Activated T-cell treated with anti-CD3 and anti-CD28 coated beads, Interleukin-2, amount 50 U/mL, for 24 hours (primary cell): ENCODE measurements around the gene TCTN2.

ENCODE experiments used
- DNase-seq: peaks from one replicate; pipeline ENCODE4 v3.0.0-alpha.2; 2020
- H3K27ac Mint-ChIP-seq: 2 replicates; pipeline ENCODE4 v1.8.0; 2020; ENCODE audit warnings: mild to moderate bottlenecking, mixed read lengths
- H3K27me3 Mint-ChIP-seq: 2 replicates; pipeline ENCODE4 v1.8.0; 2020; ENCODE audit warnings: mixed read lengths
- H3K36me3 Mint-ChIP-seq: 2 replicates; pipeline ENCODE4 v1.8.0; 2020; ENCODE audit warnings: low read depth, mixed read lengths
- H3K4me1 Mint-ChIP-seq: 2 replicates; pipeline ENCODE4 v1.8.0; 2020; ENCODE audit warnings: low read depth, mixed read lengths
- H3K4me3 Mint-ChIP-seq: 2 replicates; pipeline ENCODE4 v1.8.0; 2020; ENCODE audit warnings: mild to moderate bottlenecking, moderate library complexity, mixed read lengths
- H3K9me3 Mint-ChIP-seq: 2 replicates; pipeline ENCODE4 v1.8.0; 2020; ENCODE audit warnings: mixed read lengths

Gene TCTN2

GRCh38 chr12:123667771-123668170 lies 3.1 kb upstream of the TCTN2 start:
- Mint-ChIP-seq H3K27me3 (no peaks in the 10 kb centered on the region), H3K9me3 (no peaks in the 10 kb centered on the region), H3K36me3 (peaks cover 21% of the 10 kb centered on the region), H3K4me1 (peaks cover 19% of the 10 kb centered on the region), H3K4me3 (no peak overlapping the region), H3K27ac (no peak overlapping the region)
- no peak for DNase-seq

- no peaks in the 10 kb centered on the region for H3K27me3 Mint-ChIP-seq
- peak overlapping the region; percentile 89 for H3K4me3 Mint-ChIP-seq
- H3K36me3 Mint-ChIP-seq: peaks cover 20% of the 10 kb centered on the region
- DNase-seq: no peak
- peaks cover 21% of the 10 kb centered on the region for H3K4me1 Mint-ChIP-seq
- no peaks in the 10 kb centered on the region for H3K9me3 Mint-ChIP-seq
- H3K27ac Mint-ChIP-seq: peak overlapping the region; percentile 86
Observed at GRCh38 chr12:123671876-123672275, 963 bp downstream of the TCTN2 start.

DNA sequence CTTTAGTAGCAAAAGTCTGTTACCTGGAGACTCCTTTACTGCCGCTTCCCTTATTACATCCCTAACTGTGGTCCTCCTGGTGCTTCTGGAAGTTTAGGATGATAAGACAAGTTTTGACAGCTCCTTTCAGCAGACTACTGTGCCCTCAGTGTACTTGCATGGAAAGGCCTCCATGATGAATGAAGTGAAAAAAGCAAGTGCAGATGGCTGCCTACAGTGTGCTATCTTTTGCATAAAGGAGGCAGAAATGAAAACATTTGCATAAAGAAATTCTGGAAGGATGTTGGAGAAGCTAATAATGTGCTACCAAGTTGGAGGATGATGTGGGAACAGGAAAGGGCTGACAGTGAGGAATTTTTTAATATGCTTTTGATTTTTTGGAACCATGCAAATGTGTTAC lies 4.5 kb downstream of the TCTN2 start:
- Mint-ChIP-seq H3K36me3 (peaks cover 26% of the 10 kb centered on the region), H3K27me3 (no peaks in the 10 kb centered on the region), H3K4me3 (no peak overlapping the region), H3K27ac (no peak overlapping the region), H3K4me1 (peaks cover 21% of the 10 kb centered on the region), H3K9me3 (no peaks in the 10 kb centered on the region)
- no peak for DNase-seq

- Mint-ChIP-seq H3K36me3 (peaks cover 34% of the 10 kb centered on the region), H3K27ac (no peak overlapping the region), H3K4me1 (peaks cover 12% of the 10 kb centered on the region), H3K9me3 (no peaks in the 10 kb centered on the region), H3K27me3 (no peaks in the 10 kb centered on the region), H3K4me3 (no peak overlapping the region)
- DNase-seq: no peak
Observed at GRCh38 chr12:123676616-123677320, 5.9 kb downstream of the TCTN2 start.

- no peak overlapping the region for H3K4me3 Mint-ChIP-seq
- peaks cover 4% of the 10 kb centered on the region for H3K4me1 Mint-ChIP-seq
- DNase-seq: no peak
- no peaks in the 10 kb centered on the region for H3K27me3 Mint-ChIP-seq
- no peak overlapping the region for H3K27ac Mint-ChIP-seq
- H3K36me3 Mint-ChIP-seq: peaks cover 35% of the 10 kb centered on the region
- no peaks in the 10 kb centered on the region for H3K9me3 Mint-ChIP-seq
Observed at GRCh38 chr12:123678981-123679380, 8.1 kb downstream of the TCTN2 start.

DNA sequence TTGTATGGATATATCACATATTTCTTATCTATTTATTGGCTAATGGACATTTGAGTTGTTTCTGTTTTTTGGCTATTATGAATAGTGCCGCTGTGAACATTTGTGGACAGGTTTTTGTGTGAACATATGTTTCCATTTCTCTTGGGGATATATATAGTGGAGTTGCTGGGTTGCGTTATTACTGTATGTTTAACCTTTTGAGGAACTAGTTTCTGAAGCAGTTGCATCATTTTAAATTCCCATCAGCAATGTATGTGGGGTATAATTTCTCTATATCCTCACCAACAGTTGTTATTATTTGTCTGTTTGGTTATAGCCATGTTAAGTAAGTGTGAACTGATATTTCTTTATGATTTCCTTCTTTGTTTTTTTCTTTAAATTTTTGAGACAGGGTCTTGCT lies 10.7 kb downstream of the TCTN2 start:
- H3K27ac Mint-ChIP-seq: no peak overlapping the region
- H3K4me1 Mint-ChIP-seq: peaks cover 4% of the 10 kb centered on the region

GRCh38 chr12:123683964-123684363 lies 13.1 kb downstream of the TCTN2 start:
- Mint-ChIP-seq H3K27ac (no peak overlapping the region), H3K36me3 (peaks cover 34% of the 10 kb centered on the region), H3K4me1 (peaks cover 4% of the 10 kb centered on the region), H3K9me3 (no peaks in the 10 kb centered on the region), H3K4me3 (no peak overlapping the region), H3K27me3 (no peaks in the 10 kb centered on the region)
- DNase-seq: no peak

More for the DNA sequence above, 10.7 kb downstream of the TCTN2 start:
- Mint-ChIP-seq H3K36me3 (peaks cover 28% of the 10 kb centered on the region), H3K4me3 (no peak overlapping the region), H3K9me3 (no peaks in the 10 kb centered on the region), H3K27me3 (no peaks in the 10 kb centered on the region)
- DNase-seq: no peak

GRCh38 chr12:123686636-123687190 lies 15.8 kb downstream of the TCTN2 start:
- Mint-ChIP-seq H3K27me3 (no peaks in the 10 kb centered on the region), H3K4me3 (no peak overlapping the region), H3K9me3 (no peaks in the 10 kb centered on the region), H3K27ac (no peak overlapping the region), H3K4me1 (no peaks in the 10 kb centered on the region), H3K36me3 (peaks cover 29% of the 10 kb centered on the region)
- no peak for DNase-seq

DNA sequence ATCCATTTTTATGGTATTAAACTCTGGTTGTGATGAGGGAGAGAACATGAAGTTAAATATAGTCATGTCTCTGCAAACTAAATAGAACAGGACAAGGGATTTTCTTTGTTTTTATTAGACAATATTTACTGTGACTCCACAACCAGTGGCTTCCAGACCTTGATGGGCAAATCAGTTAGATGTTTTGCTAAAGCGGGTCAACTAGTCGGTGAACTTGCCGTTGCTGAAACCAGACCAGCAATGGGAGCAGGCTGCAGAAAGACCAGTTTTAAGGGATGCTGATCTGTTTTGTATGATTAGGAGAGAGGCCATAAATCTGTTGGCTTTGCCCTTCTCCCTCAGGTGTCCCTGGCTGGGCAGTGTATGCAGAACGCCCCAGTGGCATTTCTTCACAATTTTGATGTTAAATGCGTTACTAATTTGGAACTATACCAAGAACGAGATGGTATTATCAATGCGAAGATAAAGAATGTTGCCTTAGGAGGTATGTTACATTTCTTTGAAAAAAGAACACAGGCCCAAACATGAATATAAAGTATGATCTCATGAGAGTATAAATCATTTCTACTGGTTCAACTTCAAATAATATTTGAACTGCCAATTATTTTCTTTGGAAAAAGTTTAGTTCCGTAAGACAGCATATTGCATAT lies 19.4 kb downstream of the TCTN2 start:
- Mint-ChIP-seq H3K27ac (no peak overlapping the region), H3K27me3 (no peaks in the 10 kb centered on the region), H3K4me3 (no peak overlapping the region), H3K36me3 (peaks cover 41% of the 10 kb centered on the region), H3K4me1 (no peaks in the 10 kb centered on the region), H3K9me3 (no peaks in the 10 kb centered on the region)
- no peak for DNase-seq

DNA sequence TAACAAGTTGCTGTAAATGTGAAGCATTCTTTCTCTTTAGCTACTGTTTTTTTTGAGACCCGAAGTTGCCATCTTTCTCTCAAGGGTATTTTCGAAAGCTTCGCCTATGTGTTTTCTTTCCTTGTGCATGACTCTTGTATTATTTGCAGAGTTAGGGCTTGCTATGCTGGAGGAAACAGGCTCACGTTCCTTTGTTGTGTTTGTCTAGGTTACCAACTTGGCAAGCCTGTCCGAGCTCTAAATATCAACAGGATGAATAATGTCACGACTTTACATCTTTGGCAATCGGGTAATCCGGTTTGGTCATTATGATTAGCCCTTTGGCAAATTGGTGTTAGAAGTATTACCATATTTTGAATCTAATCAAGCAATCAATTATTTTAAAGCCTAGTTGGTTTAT lies 25.3 kb downstream of the TCTN2 start:
- no peaks in the 10 kb centered on the region for H3K27me3 Mint-ChIP-seq
- H3K4me1 Mint-ChIP-seq: no peaks in the 10 kb centered on the region
- H3K4me3 Mint-ChIP-seq: no peak overlapping the region
- no peak for DNase-seq
- no peak overlapping the region for H3K27ac Mint-ChIP-seq
- H3K36me3 Mint-ChIP-seq: peaks cover 57% of the 10 kb centered on the region
- H3K9me3 Mint-ChIP-seq: no peaks in the 10 kb centered on the region

DNA sequence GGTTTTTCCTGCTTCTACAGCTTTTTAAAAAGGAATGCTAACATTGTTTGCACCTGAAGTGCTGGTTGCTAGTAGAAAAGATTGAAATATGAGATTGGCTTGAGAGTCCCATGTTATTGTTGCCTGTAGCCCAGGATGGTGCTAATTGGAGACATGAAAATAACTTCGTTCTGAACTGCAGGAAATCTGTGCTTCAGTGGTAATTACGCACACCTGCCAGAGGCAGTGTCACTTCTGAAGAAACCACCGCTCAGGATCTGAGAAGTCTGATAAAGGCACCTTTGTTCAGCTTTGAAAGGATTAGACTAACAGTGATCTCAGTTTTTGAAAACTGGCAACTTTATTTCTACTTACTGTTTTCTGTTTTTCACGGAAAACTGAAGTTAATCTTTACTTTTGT lies 25.7 kb downstream of the TCTN2 start:
- H3K27ac Mint-ChIP-seq: no peak overlapping the region
- DNase-seq: no peak
- H3K36me3 Mint-ChIP-seq: peaks cover 54% of the 10 kb centered on the region
- H3K27me3 Mint-ChIP-seq: no peaks in the 10 kb centered on the region
- no peaks in the 10 kb centered on the region for H3K9me3 Mint-ChIP-seq
- no peak overlapping the region for H3K4me3 Mint-ChIP-seq
- H3K4me1 Mint-ChIP-seq: no peaks in the 10 kb centered on the region

DNA sequence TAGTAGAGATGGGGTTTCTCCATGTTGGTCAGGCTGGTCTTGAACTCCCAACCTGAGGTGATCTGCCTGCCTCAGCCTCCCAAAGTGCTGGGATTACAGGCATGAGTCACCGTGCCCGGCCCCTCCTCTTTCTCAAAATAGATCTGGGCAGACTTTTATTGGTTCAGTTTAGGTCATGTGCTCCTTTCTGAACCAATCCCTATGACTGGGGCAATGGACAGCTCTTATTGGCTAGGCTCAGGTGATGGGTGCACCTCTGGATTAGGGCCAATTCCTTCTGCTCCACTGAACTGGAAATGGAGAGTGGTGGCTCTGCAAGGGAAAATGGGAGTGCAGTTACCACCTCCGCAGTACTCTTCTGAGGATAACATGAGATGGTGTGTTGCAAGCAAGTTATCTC lies 35.0 kb downstream of the TCTN2 start:
- DNase-seq: no peak
- Mint-ChIP-seq H3K27me3 (no peaks in the 10 kb centered on the region), H3K9me3 (no peaks in the 10 kb centered on the region), H3K36me3 (peaks cover 22% of the 10 kb centered on the region), H3K27ac (no peak overlapping the region), H3K4me1 (peaks cover 3% of the 10 kb centered on the region), H3K4me3 (no peak overlapping the region)

- Mint-ChIP-seq H3K27ac (no peak overlapping the region), H3K9me3 (no peaks in the 10 kb centered on the region), H3K27me3 (no peaks in the 10 kb centered on the region), H3K36me3 (peaks cover 22% of the 10 kb centered on the region), H3K4me3 (no peak overlapping the region), H3K4me1 (peaks cover 11% of the 10 kb centered on the region)
- DNase-seq: no peak
Observed at GRCh38 chr12:123707466-123707865, 36.6 kb downstream of the TCTN2 start.

- H3K4me3 Mint-ChIP-seq: peak overlapping the region; percentile 99
- no peaks in the 10 kb centered on the region for H3K27me3 Mint-ChIP-seq
- H3K27ac Mint-ChIP-seq: peak overlapping the region; percentile 100
- peaks cover 46% of the 10 kb centered on the region for H3K36me3 Mint-ChIP-seq
- DNase-seq: no peak
- no peaks in the 10 kb centered on the region for H3K9me3 Mint-ChIP-seq
- peaks cover 49% of the 10 kb centered on the region for H3K4me1 Mint-ChIP-seq
Observed at GRCh38 chr12:123712780-123713319, 41.9 kb downstream of the TCTN2 start.

DNA sequence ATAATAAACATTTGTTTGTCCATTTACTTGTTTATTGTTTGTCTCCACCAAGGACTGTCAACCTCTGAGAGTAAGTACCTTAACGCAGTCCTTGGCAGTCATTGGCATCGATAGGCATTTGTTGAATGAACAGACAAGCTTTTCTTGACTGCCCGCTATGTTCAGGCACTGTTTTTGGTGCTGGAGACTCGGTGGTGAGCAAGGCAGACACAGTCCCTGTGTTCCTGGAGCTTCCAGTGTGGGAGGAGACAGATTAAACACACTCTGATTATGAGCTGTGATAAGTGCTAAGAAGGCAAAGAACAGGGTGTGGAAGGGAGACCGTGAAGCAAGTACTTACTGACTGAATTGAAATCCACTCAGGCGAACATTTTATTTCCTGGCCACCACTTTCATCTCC lies 42.5 kb downstream of the TCTN2 start:
- peaks cover 52% of the 10 kb centered on the region for H3K36me3 Mint-ChIP-seq
- H3K4me1 Mint-ChIP-seq: peaks cover 49% of the 10 kb centered on the region
- DNase-seq: no peak
- H3K27me3 Mint-ChIP-seq: no peaks in the 10 kb centered on the region
- H3K9me3 Mint-ChIP-seq: no peaks in the 10 kb centered on the region
- peak overlapping the region; percentile 99 for H3K4me3 Mint-ChIP-seq
- peak overlapping the region; percentile 100 for H3K27ac Mint-ChIP-seq
